NCI-H187 (cell line): ENCODE results near the gene IFITM5.
"Not testable (repeated sequence)": the region's sequence is repeated elsewhere in the genome, so short reads cannot be mapped to it uniquely, and the experiment has no call there.

Experiments used
- DNase-seq, 2 experiments: peaks; one replicate each; lab custom pipeline; 2025; lab: John Stamatoyannopoulos, UW

Gene IFITM5

GRCh38 chr11:328012-328411 lies 28.7 kb upstream of the IFITM5 start:
- no peak for DNase-seq

GRCh38 chr11:327581-327923 lies 28.2 kb upstream of the IFITM5 start:
- DNase-seq: no peak

- no peak for DNase-seq
These were observed 27.7 kb upstream of the IFITM5 start for GRCh38 chr11:326842-327580.

- no peak for DNase-seq
These were observed 27.2 kb upstream of the IFITM5 start for GRCh38 chr11:326592-326841.

- no peak for DNase-seq
These were observed 26.7 kb upstream of the IFITM5 start for GRCh38 chr11:325796-326591.

- not testable (repeated sequence) for DNase-seq
These were observed 25.5 kb upstream of the IFITM5 start for GRCh38 chr11:324593-325517.

GRCh38 chr11:324156-324555 lies 24.8 kb upstream of the IFITM5 start:
- DNase-seq: no peak

GRCh38 chr11:319888-320273 lies 20.6 kb upstream of the IFITM5 start:
- DNase-seq: not testable (repeated sequence)

GRCh38 chr11:319121-319887 lies 20.0 kb upstream of the IFITM5 start:
- DNase-seq: not testable (repeated sequence)

- not testable (repeated sequence) for DNase-seq
These were observed 19.2 kb upstream of the IFITM5 start for GRCh38 chr11:318405-319120.

- DNase-seq: not testable (repeated sequence)
These were observed 18.5 kb upstream of the IFITM5 start for GRCh38 chr11:317668-318404.

- DNase-seq: no peak
These were observed 17.6 kb upstream of the IFITM5 start for GRCh38 chr11:316891-317301.

- DNase-seq: no peak
These were observed 16.8 kb upstream of the IFITM5 start for GRCh38 chr11:316031-316701.

GRCh38 chr11:315516-315994 lies 16.2 kb upstream of the IFITM5 start:
- no peak for DNase-seq

GRCh38 chr11:315051-315481 lies 15.7 kb upstream of the IFITM5 start:
- DNase-seq: no peak

- not testable (repeated sequence) for DNase-seq
These were observed 15.2 kb upstream of the IFITM5 start for GRCh38 chr11:314554-314875.

GRCh38 chr11:313787-314553 lies 14.6 kb upstream of the IFITM5 start, which contains the start of gene IFITM1:
TSS of gene IFITM1 (plus strand) at chr11:314040. CDS start at chr11:314171, 131 bp downstream.
- no peak for DNase-seq

- DNase-seq: no peak
These were observed 14.0 kb upstream of the IFITM5 start for GRCh38 chr11:313304-313786.
